ENCODE results near the gene TMEM19.

The TMEM19 gene

GRCh38 chr12:71685914-71686657 lies at the start of gene TMEM19:
Gene TMEM19 (plus strand): TSS chr12:71686082. CDS start chr12:71686681, 599 bp downstream.
- peak; percentile 86 for DNase-seq

- peak; percentile 87 for DNase-seq
Observed at GRCh38 chr12:71636704-71637115, 49.2 kb upstream of the TMEM19 start.

DNA sequence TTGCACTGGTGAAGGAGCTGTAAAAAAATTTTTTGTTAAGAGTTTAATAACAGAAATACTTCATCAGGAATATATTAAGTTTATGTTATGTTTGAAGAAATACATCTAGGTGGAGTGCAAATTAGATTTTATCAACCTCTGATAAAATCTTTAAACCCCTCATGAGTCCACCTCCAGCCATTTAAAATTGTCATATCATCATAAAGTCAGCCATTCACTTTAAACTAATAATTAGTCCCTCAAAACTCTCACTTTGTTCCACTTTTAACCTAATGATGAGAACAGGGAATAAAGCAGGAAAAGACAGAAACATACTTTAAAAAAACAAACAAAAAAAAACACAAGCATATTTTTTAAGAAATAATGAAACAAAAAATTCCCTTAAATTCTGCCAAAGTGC lies 47.4 kb upstream of the TMEM19 start:
- no peak for DNase-seq

- peak; percentile 9 for DNase-seq
Observed at GRCh38 chr12:71639341-71639760, 46.5 kb upstream of the TMEM19 start.

DNA sequence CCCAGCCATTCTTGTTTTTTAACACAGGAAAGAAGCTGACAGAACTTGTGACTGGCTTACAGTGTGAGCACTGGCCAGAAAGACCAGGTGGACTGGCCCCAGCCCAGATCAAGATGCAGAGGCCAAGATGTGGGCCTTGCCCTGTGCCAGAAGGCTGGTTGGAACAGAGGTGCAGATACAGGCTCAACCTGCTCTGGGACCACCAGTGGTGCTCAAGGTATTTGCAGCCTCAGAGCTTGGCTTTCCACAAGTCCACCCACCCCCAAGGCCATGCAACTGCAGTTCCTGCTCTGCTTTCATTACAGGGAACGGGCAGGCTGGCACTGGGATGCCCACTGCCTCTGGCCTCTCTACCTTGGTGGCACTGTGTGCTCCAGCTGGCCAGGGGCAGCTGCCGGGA lies 45.6 kb upstream of the TMEM19 start:
- no peak for DNase-seq

GRCh38 chr12:71641390-71641789 lies 44.5 kb upstream of the TMEM19 start:
- no peak for DNase-seq

GRCh38 chr12:71642264-71642663 lies 43.6 kb upstream of the TMEM19 start:
- DNase-seq, result no peak

- no peak for DNase-seq
Observed at GRCh38 chr12:71645268-71645667, 40.6 kb upstream of the TMEM19 start.

GRCh38 chr12:71646512-71646911 lies 39.4 kb upstream of the TMEM19 start:
- DNase-seq, result no peak

DNA sequence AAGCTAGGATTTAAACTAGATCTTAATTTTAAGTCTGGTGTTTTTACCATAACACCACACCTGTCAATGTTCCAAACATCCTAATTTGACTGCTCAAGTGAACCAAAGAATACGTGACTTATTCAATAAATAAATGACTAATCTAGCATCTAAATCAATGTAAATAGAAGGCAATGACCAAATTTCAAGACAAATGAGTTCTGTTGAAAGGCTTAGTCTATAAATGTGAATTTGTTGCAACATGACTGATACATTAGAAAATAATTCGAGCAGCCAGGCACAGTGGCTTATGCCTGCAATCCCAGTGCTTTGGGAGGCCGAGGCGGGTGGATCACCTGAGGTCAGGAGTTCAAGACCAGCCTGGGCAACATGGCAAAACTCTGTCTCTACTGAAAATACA lies 37.3 kb upstream of the TMEM19 start:
- DNase-seq, result no peak

- DNase-seq, result no peak
Observed at GRCh38 chr12:71649401-71649800, 36.5 kb upstream of the TMEM19 start.

- DNase-seq, result no peak
Observed at GRCh38 chr12:71652656-71653055, 33.2 kb upstream of the TMEM19 start.

GRCh38 chr12:71653137-71653536 lies 32.7 kb upstream of the TMEM19 start:
- DNase-seq, result no peak

- DNase-seq, result no peak
Observed at GRCh38 chr12:71654200-71654599, 31.7 kb upstream of the TMEM19 start.

DNA sequence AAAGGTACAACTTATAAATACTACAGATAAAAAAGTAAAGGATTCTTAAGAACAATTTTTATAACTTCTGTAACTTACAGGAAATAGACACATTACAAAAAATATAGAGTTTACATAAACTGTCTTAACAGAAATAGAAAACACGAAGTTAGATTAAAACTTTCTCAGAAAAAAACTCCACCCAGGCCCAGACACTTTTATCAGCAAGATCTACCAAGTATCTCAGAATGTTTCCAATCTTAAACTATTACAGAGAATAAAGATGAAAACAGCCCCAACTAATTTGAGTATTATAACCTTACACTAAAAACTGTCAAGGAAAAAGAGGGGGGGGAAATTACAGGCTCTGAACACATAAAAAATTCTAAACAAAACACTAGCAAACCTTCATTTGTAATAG lies 30.4 kb upstream of the TMEM19 start:
- DNase-seq, result no peak

- DNase-seq, result no peak
Observed at GRCh38 chr12:71655907-71656306, 30.0 kb upstream of the TMEM19 start.

GRCh38 chr12:71656740-71657139 lies 29.1 kb upstream of the TMEM19 start:
- no peak for DNase-seq

DNA sequence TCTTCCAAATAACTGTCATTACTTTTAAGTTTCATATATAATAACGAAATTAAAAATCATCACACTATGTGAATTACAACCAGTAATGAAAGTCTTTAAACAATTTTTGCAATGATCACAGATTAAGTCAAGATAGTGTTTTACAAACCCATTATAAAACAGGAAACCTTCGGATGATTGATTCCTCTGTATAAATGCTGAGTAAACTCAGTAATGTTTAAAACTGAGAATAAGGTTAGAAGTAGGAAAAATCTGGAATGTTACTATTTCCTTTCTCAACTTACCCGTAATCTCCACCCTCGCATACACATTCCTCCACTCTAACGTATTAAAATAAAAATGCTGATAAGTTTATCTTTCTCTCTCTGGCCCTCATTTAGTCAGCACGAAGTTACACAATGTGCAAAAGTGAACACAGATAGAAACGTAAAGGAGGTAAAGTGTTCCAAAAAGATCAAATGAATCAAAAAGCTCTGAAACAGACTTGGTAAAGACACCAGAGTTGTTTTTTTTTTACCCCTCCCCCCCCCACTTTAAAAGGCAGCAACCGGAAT lies 23.8 kb upstream of the TMEM19 start:
- no peak for DNase-seq

DNA sequence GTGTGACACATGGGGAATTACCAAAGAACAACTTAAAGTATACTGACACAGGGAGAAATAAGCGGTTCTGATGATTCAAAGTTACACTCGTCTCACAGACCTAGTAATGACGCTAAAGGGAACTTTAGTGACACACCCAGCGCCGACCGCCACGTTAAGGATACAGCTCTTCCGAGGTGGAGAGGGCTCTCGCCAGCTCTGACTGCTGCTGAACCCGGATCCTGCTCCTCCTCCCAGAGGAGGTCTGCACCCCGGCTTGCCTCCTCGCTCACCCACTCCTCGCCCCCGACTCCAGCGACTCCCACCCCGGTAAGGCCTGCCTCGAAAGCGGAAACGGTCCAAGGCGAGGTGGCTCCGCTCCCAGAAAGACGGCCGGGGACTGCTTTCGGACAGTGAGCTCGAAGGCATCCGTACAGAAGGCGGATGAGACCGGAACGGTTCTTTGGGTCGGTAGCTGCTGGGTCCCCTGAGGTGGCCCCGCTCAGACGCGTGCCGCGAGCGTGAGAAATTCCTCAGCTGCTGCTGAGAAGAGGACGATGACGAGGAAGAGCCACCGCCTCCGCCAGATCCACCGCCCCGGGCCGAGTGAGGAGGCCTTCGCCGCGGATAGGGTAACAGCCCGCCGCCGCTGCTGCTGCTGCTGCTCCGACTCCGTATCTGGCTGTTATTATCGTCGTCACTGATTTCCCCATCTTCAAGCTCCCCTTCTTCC lies 22.9 kb upstream of the TMEM19 start:
- DNase-seq, result peak; percentile 87

GRCh38 chr12:71663561-71664410 lies 22.1 kb upstream of the TMEM19 start, which contains the start of the genes THAP2 and ZFC3H1:
Gene THAP2 (plus strand): TSS chr12:71664301. CDS start chr12:71664510, 209 bp downstream.
Gene ZFC3H1 (minus strand): TSS chr12:71663848. CDS start chr12:71663610, 238 bp downstream.
- DNase-seq, result peak; percentile 100

GRCh38 chr12:71664411-71665089 lies 21.3 kb upstream of the TMEM19 start:
- no peak for DNase-seq

DNA sequence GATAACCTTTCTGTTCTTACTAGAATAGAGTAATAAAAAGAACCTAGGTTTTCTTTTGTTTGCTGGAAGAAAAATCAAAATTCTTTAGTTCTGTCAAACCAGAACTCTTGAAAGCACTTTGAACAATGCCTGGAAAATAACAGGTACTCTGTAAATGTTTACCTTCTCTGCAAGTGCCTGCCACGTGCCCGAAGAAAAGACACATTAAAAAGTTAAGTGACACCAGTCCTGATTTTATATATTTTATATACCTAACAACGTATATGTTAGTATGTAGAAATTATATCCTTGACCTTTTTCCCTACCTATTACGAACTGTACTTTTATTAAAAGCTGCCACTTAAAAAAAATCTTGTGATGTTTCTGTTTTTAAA lies 20.8 kb upstream of the TMEM19 start:
- peak; percentile 24 for DNase-seq

Measured in NCI-H510A treated with DMSO at 0.1 percent for 48 hours (cell line).